Tibial nerve (tissue), 4 donors: ENCODE data around the gene TTBK2.

Experiments used
- EP300 ChIP-seq, 2 donors: sonication (generic); formaldehyde crosslinking; IDR thresholded peaks; one replicate each; pipeline ENCODE4 v1.6.1; 2017; ENCODE audit warnings: antibody characterized with exemption in 2 of 2, mild to moderate bottlenecking in 1 of 2
- POLR2A ChIP-seq, 2 donors: fragments of 450-650 bp; IDR thresholded peaks; one replicate each; pipeline ENCODE4 v1.6.1; 2017; ENCODE audit warnings: antibody characterized with exemption in 2 of 2, mild to moderate bottlenecking in 2 of 2, moderate library complexity in 2 of 2
- TF ChIP-seq, protein P1 (sequence below), 5 experiments: fragments of 200-600 bp in 3 of 5; fragments of 450-650 bp in 2 of 5; sonication (generic) in 3 of 5; IDR thresholded peaks; one replicate each; pipeline ENCODE4 v1.5.1; 2016 to 2019; ENCODE audit warnings: antibody characterized with exemption in 5 of 5, mild to moderate bottlenecking in 3 of 5, moderate library complexity in 2 of 5

DNA sequence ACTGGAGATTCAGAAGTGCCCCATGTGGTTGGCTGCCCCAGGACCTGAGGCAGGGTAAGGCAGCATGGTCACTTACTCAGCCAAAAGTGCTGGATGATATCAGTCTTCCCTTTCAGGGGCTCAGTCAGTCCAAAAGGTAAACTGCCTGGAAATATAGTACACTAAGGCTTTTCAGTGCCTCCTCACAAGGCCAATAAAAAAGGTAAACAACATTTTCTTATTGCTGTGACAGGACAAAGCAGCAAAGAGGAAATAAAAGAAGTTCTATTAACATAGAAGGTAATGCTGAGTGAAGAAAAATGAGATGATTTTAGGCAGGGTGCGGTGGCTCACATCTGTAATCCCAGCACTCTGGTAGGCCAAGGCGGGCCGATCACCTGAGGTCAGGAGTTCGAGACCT lies 117.1 kb downstream of the TTBK2 start:
- TF ChIP-seq, protein P1, sequence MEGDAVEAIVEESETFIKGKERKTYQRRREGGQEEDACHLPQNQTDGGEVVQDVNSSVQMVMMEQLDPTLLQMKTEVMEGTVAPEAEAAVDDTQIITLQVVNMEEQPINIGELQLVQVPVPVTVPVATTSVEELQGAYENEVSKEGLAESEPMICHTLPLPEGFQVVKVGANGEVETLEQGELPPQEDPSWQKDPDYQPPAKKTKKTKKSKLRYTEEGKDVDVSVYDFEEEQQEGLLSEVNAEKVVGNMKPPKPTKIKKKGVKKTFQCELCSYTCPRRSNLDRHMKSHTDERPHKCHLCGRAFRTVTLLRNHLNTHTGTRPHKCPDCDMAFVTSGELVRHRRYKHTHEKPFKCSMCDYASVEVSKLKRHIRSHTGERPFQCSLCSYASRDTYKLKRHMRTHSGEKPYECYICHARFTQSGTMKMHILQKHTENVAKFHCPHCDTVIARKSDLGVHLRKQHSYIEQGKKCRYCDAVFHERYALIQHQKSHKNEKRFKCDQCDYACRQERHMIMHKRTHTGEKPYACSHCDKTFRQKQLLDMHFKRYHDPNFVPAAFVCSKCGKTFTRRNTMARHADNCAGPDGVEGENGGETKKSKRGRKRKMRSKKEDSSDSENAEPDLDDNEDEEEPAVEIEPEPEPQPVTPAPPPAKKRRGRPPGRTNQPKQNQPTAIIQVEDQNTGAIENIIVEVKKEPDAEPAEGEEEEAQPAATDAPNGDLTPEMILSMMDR (IDR thresholded peaks at IDR 0.05) = no peak
- TF ChIP-seq POLR2A (IDR thresholded peaks at IDR 0.05) (no peak), EP300 (IDR thresholded peaks at IDR 0.05) (no peak)
